ENCODE measurements around the gene EXOC2.

Gene EXOC2

DNA sequence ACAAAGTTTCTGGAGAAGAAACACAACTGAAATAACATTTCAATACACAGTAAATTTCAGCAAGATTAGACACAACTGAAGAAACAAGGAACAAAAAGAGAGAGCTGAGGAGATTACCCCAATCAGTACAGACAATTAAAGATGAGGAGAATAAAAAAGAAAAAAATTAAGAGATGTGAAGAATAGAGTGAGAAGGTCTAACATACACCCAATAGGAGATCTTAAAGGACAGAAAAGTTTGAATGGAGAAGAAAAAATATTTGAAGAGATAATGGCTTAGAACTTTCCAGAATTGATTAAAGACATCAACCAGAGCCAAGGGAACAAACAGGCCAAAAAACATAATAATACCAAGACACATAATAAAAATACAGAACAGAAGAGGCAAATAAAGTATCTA lies 152.4 kb downstream of the EXOC2 start:
- in situ Hi-C loops (cut with MboI; ENCODE audit: low sequenced_read_pairs): no loop called here

DNA sequence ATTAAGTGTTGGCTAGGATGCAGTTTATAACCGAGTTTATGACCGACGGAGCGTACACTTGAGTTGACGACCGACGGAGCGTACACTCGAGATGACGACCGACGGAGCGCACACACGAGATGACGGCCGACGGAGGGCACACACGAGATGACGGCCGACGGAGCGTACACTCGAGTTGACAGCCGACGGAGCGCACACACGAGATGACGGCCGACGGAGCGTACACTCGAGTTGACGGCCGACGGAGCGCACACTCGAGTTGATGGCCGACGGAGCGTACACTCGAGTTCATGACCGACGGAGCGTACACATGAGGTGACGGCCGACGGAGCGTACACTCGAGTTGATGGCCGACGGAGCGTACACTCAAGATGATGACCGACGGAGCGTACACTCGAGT lies 155.8 kb downstream of the EXOC2 start:
- in situ Hi-C loops (cut with MboI; ENCODE audit: low sequenced_read_pairs): no loop called here

DNA sequence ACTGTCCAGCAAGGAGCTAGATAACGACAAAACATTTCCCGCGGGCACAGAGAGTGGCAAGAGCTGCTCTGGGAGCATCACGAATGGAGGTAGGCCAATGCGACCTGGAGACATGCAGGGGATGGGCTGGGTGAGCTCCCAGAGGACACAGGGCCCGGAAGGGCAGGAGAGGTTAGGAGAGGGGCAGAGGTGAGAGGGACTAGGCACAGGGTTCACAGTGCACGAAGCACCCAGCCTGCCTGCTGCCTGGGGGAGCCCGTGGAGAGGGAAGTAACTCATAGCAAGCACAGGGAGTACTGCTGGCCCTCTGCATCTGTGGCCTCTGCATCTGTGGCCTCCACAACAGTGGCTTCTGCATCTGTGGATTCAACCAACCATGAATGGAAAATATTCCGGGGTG lies 162.5 kb downstream of the EXOC2 start:
- in situ Hi-C loops (cut with MboI; ENCODE audit: low sequenced_read_pairs): no loop called here

DNA sequence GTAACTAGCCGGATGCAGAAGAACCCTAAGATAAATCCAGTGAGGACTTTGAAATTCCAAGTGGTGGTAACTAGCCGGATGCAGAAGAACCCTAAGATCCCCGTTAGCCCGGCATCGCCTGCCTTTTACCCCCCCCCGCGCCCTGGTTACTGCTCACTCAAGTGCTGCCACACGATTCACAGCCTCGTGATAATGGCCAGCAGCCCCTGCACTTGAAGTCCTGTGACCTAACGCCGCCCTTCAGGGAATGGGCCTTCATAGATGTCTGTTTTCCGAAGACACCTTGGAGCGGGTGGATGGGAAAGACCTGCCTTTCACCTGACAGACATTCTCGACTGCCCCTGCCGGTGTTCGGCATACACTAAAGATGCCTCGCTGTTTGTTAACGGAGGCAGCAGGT lies 163.9 kb downstream of the EXOC2 start:
- in situ Hi-C loops (cut with MboI; ENCODE audit: low sequenced_read_pairs): no loop called here

DNA sequence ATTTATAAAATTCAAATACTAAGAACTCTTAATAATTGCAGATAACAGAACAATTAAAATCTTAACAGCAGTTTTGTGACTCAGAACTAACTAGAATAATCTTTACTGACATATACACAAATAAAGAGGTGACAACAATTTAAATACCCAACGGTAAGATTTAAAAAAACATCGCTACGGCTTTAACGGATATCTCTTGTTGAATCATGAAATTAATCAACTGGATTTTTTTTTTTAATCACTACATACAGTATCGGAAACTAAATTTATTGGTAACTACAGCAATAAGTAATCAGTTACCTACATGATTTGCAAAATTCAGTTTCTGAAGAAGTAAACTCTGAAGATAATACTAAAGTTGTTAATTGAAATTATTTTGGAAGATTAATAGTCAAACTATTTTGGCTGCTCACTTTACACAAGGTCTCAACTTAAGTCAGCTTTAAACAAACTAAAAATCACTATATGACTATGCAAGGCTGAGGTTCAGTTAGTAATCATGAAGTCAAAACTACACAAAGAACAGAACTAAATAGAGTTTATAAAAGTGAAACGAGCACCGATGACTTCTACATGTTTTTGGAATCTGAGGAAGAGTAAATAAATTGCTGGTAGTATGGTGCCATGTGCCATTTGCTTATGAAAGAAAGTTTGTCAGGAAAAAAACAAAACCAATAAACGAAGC lies 164.8 kb downstream of the EXOC2 start:
- in situ Hi-C loops (cut with MboI; ENCODE audit: low sequenced_read_pairs): no loop called here

DNA sequence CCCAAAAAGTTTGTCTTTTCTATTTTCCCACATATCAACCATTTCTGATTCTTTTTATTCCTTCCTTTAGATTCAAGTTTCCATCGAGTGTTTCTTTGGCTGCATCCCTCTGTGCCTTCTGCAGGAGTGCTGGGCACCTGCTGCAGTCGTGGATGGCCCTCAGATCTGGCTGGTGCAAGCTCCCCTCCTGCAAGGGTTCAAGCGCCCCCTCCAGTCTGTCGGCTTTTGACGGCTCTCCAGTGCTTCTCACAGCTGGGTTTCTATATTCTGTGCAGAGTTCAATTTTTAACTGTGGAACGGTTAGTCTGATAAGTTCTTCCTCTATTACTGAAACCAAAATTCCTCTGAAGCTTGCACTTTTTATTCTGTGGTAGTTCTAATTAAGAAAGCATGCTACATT lies 168.1 kb downstream of the EXOC2 start:
- in situ Hi-C loops (cut with MboI; ENCODE audit: low sequenced_read_pairs): no loop called here

DNA sequence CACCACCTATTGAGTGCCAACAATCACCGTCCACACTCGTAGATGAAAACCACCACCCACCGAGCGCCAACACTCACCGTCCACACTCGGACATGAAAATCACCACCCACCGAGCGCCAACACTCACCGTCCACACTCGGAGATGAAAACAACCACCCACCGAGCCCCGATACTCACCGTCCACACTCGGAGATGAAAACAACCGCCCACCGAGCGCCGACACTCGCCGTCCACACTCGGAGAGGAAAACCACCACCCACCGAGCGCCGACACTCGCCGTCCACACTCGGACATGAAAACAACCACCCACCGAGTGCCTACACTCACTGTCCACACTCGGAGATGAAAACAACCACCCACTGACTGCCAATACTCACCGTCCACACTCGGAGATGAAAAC lies 172.1 kb downstream of the EXOC2 start:
- in situ Hi-C loops (cut with MboI; ENCODE audit: low sequenced_read_pairs): no loop called here

DNA sequence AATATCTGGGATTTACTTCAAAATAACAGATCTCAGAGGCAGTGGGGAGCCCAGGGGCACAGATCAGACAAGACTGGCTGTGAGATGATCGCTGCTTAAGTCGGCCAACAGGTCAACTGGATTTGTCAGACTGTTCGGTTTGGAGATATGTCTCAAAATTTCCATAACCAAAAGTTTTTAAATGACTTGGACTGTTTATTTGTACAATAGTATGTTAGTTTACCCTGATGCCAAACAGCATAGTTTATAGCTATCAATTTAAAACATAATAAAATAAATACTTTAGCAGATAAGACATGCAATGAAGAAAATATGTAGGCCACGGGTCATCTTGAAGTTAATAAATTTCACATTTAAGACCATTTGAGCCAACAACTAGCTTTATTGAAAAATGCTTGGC lies 174.7 kb downstream of the EXOC2 start:
- in situ Hi-C loops (cut with MboI; ENCODE audit: low sequenced_read_pairs): no loop called here

DNA sequence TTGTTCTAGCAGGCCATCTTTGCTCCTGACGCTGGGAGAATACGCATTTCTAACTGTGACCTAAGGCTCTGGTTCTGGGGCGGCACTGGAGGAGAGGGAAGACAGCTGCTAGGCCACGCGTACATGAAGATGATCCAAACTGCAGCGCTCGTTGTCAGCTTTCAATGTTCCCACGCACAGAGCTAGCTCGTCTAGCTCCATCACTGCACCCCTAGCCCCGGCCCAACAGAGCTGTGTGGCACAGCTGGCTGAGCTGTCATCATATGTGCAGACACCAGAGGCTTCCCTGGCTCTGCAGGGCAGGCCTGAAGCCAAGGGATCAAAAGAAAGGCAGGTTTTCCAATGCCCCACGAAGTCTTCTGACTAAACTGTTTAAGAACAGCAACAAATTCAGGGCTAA lies 176.7 kb downstream of the EXOC2 start:
- in situ Hi-C loops (cut with MboI; ENCODE audit: low sequenced_read_pairs): no loop called here

DNA sequence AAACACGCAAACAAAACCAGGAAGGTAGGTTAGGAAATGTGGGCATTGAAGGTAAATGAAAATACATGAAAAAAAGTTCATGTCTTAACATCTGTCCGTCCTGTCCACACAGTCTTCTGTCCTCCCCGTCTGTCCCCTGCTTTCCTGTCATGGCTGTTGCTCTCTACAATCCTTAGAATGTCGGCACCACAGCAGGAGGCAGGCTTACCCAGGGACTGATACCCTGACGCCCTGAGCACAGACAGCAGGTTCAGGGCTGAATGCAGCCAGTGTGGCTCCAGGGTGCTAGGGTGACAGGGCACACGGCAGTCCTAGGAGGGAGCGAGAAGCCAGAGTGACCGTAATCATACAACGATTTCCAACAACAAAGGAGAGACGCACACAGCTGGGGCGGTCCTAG lies 177.7 kb downstream of the EXOC2 start:
- in situ Hi-C loops (cut with MboI; ENCODE audit: low sequenced_read_pairs): no loop called here

DNA sequence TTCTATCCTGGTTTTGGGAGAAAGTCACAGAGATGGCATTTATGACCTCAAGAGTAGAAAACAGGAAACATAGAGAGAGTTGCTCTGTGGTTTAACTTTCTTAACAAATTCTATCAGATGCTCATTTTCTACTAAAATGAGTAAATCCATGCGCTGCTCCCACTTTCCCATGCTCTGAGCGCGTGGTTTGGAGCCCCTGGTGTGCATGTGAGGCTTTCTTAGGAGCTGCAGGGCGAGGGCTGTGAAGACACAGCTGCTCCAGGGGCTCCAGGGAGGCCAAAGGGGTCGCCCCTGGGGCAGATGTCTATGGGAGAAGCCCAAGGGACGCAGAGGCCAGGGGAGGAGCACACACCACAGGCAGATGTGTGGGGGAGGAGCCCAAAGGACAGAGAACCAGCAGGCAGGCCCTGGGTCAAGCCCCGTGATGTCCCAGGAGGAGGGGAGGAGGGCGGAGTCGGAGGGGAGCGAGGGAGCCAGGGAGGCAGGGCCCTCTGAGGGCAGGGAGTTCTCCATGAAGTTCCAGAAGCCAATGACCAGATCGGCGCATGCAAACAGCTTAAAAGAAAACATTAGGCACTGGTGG lies 178.5 kb downstream of the EXOC2 start:
- in situ Hi-C loops (cut with MboI; ENCODE audit: low sequenced_read_pairs): no loop called here

DNA sequence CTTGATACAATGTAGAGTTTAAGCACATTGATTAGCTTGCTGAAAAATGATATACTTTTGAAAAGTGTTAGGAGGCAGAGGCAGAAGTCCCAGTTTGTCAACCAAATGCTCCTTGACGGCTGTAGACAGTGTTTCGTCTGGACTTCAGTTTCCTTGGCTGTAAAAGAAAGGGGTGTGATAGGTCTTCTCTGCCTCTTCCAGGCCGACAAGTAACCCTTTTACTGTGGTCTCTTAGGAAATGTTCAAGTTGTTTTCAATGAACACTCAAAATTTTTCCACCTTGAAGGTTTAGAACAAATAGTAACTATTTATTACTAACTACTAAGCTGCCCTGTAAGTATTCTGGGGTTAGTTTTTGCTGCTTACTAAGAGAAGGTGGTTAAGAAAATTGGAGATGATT lies 179.0 kb downstream of the EXOC2 start:
- in situ Hi-C loops (cut with MboI; ENCODE audit: low sequenced_read_pairs): no loop called here

DNA sequence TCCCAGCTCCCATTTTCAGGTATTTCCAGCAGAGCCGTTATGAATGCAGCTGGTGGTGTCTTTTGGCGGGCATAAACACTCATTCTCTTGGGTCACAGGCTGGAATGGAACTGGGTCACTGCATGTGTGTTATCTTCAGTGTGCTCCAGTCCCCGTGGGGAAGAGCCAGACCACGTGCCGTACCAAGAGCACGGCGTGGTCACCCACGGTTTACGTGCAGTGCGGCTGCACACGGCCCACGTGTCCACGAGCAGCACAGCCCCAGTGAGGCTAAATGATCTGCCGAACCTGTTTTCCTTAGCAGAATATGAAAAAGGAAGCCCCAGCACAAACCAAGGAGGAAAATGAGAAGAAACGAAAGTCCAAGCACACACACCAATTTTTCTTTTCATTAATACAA lies 179.9 kb downstream of the EXOC2 start:
- in situ Hi-C loops (cut with MboI; ENCODE audit: low sequenced_read_pairs): no loop called here

DNA sequence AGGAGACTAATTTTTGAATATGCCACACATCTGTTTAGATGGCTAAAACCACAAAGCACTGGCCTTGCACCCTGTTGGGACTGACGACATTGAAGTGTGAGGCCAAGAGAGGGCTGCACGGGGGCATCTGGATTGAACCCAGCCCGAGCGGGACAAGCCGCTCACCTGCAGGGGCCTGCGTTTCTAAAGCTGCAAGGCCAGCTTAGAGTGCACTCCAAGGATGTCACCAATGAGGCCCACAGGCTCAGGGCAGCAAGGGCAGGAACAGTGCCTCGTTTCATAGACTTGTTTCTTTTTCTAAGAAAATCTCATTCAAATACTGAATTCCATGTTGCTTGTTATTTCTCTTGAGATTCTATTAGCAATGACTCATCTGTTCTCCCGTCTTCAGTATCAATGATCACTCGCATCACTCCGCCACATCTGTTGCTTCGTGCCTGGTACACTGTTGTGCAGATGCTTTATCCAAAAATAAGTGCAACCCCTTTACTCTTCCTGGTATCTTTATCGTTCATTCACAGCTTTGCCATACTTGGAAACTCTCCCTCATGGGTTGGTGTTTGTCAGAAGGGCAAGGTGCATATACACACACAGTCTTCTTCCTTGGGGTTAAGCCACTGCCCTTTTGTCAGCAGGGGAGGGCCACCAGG lies 181.3 kb downstream of the EXOC2 start:
- in situ Hi-C loops (cut with MboI; ENCODE audit: low sequenced_read_pairs): no loop called here

DNA sequence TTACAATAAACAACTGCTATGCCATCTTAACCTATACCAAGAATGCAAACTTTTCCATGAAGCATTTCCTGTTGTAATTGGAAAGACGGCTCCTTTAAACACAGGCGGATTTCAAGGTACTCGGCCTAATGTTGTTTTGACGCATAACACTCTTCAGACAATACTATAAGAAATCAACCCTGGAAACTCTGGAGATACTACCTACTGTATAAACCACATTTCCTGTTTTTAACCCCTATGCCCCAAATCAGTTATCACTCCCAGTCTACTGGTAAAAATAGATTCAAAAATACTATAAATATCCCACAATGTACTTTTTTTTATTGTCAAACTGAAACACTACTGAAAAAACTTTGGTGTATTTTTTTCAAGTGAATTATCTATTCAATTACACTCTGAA lies 183.3 kb downstream of the EXOC2 start:
- in situ Hi-C loops (cut with MboI; ENCODE audit: low sequenced_read_pairs): no loop called here

DNA sequence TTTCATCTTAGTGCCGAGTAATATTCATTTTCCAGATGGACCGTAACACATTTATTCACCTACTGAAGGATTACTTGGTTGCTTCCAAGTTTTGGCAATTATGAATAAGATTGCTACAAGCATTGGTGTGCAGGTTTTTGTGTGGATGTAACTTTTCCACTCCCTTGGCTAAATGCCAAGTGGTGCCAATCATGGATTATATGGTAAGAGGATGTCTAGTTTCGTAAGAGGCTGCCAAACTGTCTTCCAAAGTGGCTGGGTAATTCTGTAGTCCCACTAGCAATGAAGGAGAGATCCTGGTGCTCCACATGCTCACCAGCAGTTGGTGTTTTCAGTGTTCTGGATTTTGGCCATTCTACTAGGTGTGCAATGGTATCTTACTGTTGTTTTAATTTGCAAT lies 184.3 kb downstream of the EXOC2 start:
- in situ Hi-C loops (cut with MboI; ENCODE audit: low sequenced_read_pairs): no loop called here

DNA sequence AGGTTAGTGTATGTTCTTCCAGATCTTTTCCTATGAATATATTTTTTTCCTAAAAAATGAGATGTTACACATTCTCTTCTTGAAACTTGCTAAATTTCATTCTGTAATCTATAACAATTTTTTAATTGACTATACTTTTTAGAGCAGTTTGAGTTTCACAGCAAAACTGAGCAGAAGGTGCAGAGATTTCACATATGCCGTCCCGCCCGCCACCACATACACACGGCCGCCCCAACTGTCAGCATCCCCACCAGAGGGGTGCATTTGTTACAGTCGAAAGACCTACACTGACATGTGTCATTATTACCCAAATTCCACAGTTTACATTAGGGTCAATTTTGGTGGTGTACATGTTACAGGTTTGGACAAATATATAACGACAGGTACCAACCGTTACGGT lies 184.9 kb downstream of the EXOC2 start:
- in situ Hi-C loops (cut with MboI; ENCODE audit: low sequenced_read_pairs): no loop called here

DNA sequence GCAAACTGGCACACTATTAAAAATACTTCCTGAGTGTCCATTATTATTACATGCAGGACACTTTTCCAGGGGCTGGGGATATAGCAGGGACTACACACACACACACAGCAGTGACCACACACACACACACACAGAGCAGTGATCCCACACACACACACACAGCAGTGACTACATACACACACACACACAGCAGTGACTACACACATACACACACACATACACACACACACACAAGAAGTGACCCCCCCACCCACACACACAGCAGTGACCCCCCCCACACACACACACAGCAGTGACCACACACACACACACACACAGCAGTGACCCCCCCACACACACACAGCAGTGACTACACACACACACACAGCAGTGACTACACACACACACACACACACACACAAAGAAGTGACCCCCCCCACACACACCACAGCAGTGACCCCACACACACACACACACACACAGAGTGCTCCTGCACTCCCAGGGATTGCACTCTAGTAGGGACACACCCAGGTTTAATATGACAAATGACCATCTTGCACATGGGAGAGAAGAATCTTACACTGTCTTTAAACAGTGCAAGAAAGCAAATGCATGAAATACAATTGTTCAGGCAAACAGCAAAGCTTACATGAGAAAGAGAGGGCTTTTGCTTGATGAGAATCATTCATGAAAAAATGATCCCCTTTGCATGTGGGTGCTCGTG lies 185.9 kb downstream of the EXOC2 start:
- in situ Hi-C loops (cut with MboI; ENCODE audit: low sequenced_read_pairs): no loop called here

DNA sequence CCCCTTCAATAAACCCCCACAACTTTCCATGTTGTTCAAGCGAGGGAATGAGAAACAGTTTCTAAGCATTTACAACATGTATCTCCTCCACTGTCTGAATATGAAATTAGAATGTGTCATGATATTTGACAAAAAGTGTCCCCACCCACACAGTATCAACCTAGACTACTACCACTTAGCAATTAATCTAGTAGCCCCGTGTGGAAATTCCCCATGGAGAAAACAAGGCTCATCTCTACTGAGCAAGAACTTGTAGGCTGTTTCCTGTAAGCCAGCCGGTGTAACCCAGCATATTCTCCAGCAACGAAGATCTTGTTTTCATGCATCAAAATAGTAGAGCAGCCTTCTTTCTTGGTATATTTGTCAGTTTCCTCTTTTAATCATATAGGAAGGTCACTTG lies 186.4 kb downstream of the EXOC2 start:
- in situ Hi-C loops (cut with MboI; ENCODE audit: low sequenced_read_pairs): no loop called here

DNA sequence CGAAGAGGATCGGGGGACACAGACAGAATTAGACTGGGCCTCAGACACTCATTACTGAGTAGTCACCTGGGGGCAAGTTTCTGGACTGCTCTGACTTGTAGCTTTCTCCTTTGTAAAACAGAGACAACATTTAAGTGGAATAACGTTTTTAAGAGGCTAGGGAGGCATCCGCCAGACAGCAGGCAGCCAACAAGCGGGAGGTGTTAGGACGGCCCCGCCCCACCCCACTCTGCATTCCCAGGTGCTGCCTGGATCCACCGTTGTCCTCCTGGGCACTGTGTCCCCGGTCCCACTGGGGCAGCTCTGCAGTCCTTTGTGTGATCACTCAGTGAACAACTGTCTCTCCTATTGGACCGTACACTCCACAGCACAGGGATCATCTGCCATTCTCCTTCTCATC lies 187.6 kb downstream of the EXOC2 start:
- in situ Hi-C loops (cut with MboI; ENCODE audit: low sequenced_read_pairs): no loop called here

DNA sequence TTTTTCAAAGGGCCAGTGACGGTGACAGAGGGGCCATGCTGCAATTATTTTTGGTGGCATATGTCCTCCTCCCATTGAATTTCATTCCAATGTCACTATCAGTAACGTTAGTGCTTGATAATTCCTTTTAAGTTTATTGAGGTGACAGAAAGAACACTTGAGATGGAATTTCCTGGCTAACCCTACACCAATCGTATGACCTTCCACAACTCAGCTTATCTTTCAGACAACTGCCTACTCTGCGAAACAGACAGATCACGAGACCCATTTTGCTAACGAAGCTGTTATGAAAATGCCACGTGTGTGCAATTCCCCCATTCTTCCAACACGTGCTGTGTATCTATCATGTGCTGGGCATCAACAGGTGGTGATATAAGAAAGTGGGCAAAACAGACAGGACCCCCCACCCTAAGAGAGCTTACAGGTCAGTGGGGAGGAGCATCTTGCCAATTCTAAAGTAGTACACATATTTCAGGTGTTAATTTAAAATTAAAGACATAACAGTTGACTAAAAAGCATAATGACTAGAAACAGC lies 188.4 kb downstream of the EXOC2 start:
- in situ Hi-C loops (cut with MboI; ENCODE audit: low sequenced_read_pairs): no loop called here
